ENCODE results near the gene NME1.
"Not testable (repeated sequence)": the region's sequence is repeated elsewhere in the genome, so short reads cannot be mapped to it uniquely, and the experiment has no call there.

Gene NME1

DNA sequence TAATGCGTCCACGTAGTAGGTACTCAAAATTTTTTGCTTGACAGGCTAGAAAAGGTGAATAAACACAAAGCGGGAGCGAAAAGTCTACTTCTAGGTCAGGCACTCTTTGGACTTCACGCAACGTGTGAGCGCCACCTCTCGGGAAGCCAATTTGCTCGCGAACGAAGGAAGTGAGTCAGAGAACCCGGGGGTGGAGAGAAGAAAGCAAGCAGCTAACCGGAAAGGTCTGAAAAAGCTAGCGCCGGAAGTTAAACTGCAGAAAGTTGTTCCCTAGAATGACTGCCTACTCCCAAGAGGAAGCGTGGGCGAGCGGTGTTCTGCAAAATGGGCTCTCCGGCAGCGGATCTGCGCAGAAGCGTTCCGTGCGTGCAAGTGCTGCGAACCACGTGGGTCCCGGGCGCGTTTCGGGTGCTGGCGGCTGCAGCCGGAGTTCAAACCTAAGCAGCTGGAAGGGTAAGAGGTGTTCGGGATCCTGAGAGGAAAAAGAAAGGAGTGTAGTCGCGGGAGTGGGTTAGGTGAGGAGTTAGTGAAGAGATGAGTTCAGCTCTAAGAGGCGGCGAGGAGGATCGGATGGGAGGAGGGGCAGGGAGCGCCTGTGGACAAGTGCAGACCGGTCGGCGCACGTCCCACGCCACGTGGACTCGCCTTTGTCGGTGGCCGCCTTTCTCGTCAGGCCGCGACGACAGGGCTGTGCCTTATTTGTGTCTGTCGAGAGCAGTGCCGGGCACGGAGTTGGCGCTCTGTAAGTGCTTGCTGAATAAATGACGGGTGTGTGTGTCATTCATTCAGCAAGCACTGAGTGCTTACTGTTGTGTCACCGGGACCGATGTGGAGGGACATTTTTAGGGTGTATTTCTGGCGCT lies at the start of gene NME1:
NME1 (plus strand) TSS at position 350 of the 863 bp plus-strand sequence. CDS start 2,096 bp downstream, outside the sequence.
- DNase-seq (ENCODE audit: low spot score) = peak; percentile 99

DNA sequence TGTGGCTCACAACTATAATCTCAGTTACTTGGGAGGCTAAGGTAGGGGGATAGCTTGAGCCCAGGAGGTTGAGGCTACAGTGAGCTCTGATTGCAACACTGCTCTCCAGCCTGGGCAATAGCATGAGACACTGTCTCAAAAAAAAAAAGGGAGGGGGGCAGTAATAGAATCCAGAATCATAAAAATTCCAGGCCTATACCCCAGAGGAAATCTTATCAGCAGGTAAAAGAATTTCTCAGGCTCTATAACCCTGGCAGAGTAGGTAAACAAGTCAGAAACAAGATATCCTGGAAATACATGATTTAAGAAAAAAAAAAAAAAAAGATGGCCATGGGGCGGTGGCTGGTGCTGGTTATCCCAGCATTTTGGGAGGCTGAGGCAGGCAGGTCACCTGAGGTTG lies 45.6 kb upstream of the NME1 start:
- DNase-seq (ENCODE audit: low spot score) = no peak

DNA sequence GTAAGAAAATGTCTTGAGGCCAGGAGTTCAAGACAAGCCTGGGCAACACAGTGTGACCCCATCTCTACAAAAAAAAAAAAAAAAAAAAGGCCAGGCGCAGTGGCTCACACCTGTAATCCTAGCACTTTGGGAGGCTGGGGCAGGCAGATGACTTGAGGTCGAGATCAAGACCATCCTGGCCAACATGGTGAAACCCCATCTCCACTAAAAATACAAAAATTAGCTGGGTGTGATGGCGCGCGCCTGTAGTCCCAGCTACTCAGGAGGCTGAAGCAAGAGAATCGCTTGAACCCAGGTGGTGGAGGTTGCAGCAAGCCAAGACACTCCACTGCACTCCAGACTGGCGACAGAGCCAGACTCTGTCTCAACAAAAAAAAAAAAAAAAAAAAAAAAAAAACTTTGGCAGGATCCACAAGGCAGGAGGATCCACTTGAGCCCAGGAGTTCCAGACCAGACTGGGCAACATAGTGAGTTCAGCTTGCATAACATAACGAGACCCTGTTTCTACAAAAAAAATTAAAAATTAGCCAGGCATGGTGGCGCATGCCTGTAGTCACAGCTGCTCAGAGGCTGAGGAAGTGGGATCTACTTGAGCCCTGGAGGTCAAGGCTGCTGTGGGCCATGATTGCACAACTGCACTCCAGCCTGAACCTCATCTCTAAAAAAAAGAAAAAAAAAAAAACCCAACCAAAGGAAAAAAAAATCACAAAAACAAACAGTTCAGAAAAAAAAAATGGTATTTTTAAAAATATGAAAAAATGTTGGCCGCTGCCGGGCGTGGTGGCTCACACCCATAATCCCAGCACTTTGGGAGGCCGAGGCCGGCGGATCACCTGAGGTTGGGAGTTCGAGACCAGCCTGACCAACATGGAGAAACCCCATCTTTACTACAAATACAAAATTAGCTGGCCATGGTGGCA lies 40.8 kb upstream of the NME1 start:
- peak; percentile 36 for DNase-seq (ENCODE audit: low spot score)

DNA sequence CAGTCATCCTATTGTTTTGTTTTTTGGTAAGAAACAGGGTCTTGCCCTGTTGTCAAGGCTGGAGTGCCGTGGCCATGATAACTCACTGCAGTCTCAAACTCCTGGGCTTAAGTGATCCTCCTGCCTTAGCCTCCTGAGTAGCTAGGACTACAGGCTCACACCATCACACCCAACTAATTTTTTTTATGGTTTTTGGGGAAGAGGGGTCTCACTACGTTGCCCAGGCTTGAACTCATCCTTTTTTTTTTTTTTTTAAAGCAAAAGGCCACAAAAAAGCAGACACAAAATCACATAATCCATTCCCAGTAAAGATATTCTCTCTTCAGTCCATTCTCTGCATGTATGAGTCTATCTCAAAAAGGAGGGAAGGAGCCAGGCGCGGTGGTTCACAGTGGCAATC lies 38.2 kb upstream of the NME1 start:
- no peak for DNase-seq (ENCODE audit: low spot score)

DNA sequence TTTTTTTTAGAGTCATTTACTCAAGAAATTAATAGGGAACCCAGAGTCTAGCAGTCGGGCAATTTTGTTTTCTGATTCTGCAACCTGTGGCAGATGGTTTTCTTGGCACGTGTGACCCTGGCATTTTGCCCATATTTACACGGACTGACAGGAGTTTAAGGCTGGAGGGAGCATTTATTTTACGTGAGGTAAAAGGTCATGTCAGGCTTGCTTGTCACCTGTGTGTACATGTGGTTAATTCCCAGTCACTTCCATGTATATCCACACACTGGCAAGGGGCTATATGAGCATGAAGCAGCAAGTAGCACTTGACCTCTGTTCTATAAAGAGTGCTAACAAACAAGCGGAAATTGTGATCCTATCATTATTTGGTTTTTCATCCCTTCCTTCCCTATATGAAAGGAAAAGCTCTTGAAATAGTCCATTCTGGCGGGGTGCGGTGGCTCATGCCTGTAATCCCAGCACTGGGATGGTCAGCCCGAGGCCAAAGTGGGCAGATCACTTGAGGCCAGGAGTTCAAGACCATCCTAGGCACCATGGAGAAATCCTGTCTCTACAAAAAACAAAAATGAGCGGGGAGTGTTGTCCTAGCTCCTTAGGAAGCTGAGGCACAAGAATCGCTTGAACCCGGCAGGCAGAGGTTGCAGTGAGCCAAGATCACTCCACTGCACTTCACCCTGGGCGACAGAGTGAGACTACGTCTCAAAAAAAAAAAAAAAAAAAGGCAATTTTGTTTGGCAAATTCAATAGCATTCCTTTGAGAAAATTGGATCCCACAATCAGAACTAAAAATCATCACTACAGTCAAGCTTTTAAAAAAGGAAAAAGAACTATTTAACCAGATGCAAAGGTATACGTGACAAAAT lies 34.8 kb upstream of the NME1 start:
- peak; percentile 23 for DNase-seq (ENCODE audit: low spot score)

DNA sequence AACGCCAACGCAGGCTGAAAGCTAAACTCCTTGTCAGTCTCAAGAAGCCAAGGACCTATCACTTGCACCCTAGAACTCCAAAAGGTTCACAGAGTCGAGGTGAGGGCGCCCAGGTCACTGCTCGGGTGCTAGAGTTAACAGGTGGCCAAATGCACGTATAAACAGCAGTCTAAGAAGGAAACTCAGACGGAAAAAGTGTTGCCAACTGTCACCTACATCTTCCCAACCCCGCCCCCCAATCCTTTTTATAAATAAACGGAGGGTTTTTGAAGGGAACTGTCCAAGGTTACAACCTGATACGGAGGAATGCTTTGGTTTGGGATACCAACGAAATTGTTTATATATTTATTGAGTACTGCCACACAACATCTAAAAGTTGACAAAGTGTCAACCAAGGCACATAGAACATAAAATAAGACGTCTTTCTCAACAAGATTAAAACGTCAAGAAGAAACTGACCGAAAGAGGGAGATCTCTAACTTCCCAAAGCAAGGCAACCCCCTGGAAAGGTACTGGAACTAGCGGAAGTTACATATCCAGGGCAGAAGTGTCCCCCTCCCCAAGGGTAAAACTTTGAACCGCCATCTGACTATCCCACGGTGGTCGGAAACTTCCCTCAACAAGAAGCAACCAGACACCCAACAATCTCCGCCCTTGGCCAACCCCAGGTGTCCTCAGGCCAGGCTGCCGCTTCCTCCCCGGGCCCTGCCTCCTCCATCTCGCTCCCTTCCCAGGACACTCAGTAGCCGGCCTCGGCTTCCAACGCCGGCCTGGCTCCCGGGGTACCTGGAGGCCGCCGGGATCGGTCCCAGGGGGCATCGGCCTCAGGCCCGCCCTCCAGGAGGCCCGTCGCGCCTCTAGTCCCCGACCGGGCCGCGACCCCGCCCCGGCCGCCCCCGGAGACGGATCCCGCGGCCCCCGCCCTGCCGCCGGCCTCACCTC lies 33.7 kb upstream of the NME1 start:
- DNase-seq (ENCODE audit: low spot score) = peak; percentile 42

DNA sequence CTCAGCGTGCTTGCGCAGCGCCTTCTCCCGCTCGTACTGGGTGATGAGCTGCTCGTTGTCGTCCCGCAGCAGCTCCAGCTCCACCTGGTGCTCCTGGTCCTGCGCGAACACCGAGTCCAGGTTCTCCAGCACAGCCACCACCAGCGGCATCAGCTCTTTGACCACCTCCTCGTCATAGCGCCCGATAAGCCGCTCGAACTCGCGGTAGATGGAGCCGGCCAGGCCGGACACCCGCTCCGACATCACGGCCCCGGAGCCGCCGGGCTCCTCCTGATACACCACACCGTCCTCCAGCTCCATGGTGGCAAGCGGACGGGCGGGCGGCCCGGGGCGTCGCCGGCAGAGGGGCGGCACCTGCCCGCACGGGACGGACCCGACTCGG lies 33.0 kb upstream of the NME1 start:
- DNase-seq (ENCODE audit: low spot score) = peak; percentile 66

DNA sequence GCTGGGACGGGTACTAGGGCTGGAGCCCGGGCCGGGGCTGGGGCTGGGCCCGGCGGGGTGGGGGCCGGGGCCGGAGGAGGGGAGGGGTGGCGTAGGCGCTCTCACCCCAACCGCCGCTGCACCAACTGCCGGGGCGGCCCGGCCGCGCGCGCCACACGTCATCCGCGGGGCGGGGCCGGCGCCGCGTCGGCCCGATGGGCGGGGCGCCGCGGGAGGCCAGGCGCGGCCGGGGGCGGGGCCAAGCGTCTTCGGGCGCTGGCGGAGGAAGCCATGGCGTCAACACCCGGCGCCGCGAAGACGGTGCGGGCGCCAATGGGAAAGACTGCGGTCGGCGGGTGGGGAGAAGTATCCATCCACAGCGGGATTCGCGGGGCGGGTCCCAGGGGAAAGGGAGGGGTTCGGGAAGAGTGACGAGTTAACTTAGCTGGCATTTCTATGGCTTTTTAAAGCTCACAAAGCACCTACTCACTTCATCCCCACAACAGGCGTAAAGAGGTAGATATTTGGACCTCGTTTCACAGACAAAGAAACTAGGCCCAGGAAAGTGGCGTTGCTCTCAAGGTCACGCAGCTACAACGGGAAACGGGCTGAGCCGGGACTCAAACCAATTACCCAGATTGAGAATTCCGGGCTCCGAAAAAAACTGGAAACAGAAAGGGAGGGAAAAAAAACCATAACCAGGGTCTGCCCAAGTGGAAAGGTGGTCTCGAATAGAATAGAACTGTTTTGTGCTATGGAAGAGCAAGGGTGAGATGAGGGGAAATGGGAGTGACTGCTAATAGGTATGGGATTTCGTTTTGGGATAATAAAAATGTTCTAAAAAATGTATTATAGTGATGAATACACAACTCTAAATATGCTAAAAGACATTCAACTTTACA lies 32.4 kb upstream of the NME1 start, which contains the start of gene SPAG9:
SPAG9 (minus strand) TSS at position 130 of the 881 bp plus-strand sequence. CDS start 212 bp downstream, outside the sequence.
- peak; percentile 96 for DNase-seq (ENCODE audit: low spot score)

DNA sequence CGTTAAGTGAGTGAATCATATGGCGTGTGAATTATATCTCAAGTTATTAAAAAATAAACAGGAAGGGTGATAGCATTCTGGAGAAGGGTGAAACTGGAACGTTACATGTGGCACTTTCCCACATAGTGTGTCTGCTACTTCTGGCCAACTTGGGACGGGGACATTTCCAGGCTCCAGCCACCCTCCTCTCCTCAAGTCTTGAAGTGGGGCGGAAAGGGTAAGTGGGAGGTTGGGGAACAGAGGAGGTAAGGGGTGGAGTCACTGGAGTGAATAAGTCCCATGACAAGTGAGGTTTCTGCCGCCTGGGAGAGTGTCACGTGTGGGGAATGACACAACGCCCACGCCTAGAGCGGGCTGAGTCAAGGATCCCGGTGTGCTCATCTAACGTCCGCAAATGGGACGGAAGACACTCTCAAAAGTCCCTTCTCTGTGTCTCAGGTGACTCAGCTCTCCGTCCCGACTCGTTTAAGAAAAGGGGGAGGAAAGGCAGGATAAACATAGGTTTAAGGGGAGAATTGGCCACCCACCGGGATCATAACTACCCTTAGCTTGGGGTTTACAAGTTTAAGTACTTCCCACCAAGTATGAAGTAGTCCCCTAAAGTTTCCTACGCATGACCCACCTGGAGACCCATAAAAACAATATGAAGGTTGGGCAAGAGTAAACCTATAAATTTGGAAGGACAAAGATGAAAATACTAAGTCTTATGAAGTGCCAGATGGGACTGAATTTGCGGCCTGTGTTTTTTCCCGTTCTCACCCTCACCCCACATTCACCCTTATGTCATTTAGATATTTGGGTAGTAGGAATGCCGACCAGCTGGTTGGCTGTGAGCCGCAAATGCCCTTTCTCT lies 31.5 kb upstream of the NME1 start:
- DNase-seq (ENCODE audit: low spot score) = peak; percentile 83

GRCh38 chr17:51122473-51123115 lies 30.8 kb upstream of the NME1 start:
- DNase-seq (ENCODE audit: low spot score) = not testable (repeated sequence)

- DNase-seq (ENCODE audit: low spot score) = no peak
These were observed 28.5 kb upstream of the NME1 start for GRCh38 chr17:51124640-51125503.

DNA sequence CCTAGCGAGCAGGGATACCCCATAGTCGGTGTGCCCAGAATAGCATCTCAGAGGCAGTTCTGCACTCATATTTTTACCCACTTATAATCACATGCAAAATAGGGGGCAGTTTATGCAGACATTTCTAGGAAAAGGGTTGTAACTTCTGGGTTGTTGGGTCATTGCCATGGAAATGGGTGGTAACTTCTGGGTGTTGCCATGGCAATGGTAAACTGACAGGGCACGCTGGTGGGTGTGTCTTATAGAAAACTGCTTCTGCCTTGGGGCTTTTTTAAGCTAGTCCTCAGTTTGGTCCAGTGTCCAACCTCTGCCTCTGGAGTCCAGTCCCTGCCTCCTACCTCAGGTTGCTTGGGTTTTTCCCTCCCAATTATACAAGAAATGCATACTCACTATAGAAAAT lies 25.3 kb upstream of the NME1 start:
- no peak for DNase-seq (ENCODE audit: low spot score)

DNA sequence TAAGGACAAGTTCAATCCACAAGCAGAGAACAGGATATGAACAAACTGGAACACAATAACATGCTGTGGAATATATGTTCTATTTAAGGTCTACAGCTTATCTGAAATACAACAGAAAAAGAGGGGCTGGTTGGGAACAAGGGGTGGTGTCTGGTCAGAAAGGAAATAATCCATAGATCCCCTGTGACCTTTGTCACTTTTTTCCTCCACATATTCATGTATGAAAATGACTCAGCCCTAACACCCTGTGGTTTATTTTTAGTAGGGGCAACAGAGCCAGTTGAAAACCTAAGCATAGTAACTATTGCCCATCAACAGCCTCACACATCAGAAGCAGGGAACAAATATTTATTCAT lies 20.4 kb upstream of the NME1 start:
- DNase-seq (ENCODE audit: low spot score) = no peak

DNA sequence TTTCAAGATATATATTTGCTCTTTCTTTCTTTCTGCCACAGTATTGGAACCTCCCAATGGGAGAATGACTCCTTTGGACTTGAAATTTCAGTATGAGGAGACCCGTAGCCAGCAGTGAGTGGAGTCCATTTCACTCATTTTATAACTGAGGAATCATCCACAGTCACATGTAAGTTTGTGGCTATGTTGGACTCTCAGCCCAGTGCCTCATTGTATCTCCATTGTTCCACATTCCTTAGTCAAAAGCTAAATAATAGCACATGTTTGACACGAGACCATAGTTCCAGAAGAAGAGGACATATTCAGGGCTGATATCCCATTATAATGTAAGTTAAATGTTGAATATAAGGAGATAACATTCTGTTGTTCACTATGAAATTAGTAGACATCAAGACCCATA lies 20.0 kb upstream of the NME1 start:
- DNase-seq (ENCODE audit: low spot score) = no peak

DNA sequence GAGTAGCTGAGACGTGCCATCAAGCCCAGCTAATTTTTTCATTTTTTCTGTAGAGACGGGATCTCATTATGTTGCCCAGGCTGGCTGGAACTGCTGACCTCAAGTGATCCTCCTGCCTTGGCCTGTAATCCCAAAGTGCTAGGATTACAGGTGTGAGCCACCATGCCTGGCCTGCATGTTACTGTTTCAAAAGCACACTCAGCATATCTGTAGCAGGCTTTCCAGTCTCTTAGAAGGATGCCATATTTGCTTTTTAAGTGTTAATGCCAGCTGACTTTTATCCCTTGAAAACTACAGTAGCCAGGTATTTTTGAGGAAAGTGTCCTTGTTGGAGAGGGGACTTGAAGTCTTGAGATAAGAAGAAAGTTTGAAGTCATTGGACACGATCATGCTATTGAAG lies 17.4 kb upstream of the NME1 start:
- DNase-seq (ENCODE audit: low spot score) = no peak

- DNase-seq (ENCODE audit: low spot score) = no peak
These were observed 10.8 kb upstream of the NME1 start for GRCh38 chr17:51142597-51142996.

Data from Ammon's horn (tissue), 1 donor.